ENCODE measurements around the gene RUVBL1.

GRCh38 chr3:128173200-128173599 lies 49.6 kb upstream of the RUVBL1 start:
- TF ChIP-seq CTCF (IDR thresholded peaks at IDR 0.05), result no peak
- TF ChIP-seq POLR2A (IDR thresholded peaks at IDR 0.05), result no peak

All from heart left ventricle (tissue), 13 donors.